Liver (tissue), 9 donors: ENCODE data around the gene LKAAEAR1. TPM values are rescaled to one million over a fixed set of nuclear protein-coding genes. Genes with fewer than 3 reads are reported as not detected.

ENCODE experiments used
- DNase-seq: peaks from one replicate; pipeline ENCODE4 v3.0.0-alpha.2; 2017; ENCODE audit warnings: low spot score
- H3K27ac ChIP-seq, 2 donors: one replicate each; pipeline ENCODE4 v1.7.0; 2013; ENCODE audit warnings: inconsistent platforms in 2 of 2, low read length in 2 of 2, control low read depth in 1 of 2, low read depth in 1 of 2, mild to moderate bottlenecking in 1 of 2
- H3K27me3 ChIP-seq, 4 donors: one replicate each; pipeline versions ENCODE4 v1.6.1 to v1.7.0; 2013; ENCODE audit warnings: low read length in 3 of 4, inconsistent platforms in 1 of 4, mild to moderate bottlenecking in 1 of 4, moderate library complexity in 1 of 4; ENCODE audit not compliant: control insufficient read depth in 4 of 4, insufficient read depth in 4 of 4
- H3K36me3 ChIP-seq, 4 donors: one replicate each; pipeline versions ENCODE4 v1.6.1 to v1.7.0; 2013; ENCODE audit warnings: low read length in 3 of 4, mild to moderate bottlenecking in 3 of 4, low read depth in 1 of 4, moderate library complexity in 1 of 4; ENCODE audit not compliant: control insufficient read depth in 4 of 4, insufficient read depth in 3 of 4
- H3K4me1 ChIP-seq, 4 donors: one replicate each; pipeline versions ENCODE4 v1.6.1 to v1.7.0; 2013; ENCODE audit warnings: low read length in 3 of 4, mild to moderate bottlenecking in 3 of 4, moderate library complexity in 1 of 4; ENCODE audit not compliant: control insufficient read depth in 4 of 4, insufficient read depth in 4 of 4
- H3K4me3 ChIP-seq, 3 donors: one replicate each; pipeline versions ENCODE4 v1.6.1 to v1.7.0; 2013; ENCODE audit warnings: low read length in 3 of 3, control low read depth in 1 of 3, low read depth in 1 of 3, mild to moderate bottlenecking in 1 of 3
- H3K9ac ChIP-seq, 2 donors: one replicate each; pipeline ENCODE4 v1.7.0; 2013; ENCODE audit warnings: low read length in 2 of 2, mild to moderate bottlenecking in 2 of 2, moderate library complexity in 2 of 2, control low read depth in 1 of 2, low read depth in 1 of 2
- H3K9me3 ChIP-seq, 4 donors: one replicate each; pipeline versions ENCODE4 v1.6.1 to v1.7.0; 2013; ENCODE audit warnings: low read length in 3 of 4; ENCODE audit not compliant: control insufficient read depth in 4 of 4
- ATF3 ChIP-seq: IDR thresholded peaks from 2 replicates; pipeline ENCODE4 v1.6.1; 2016; ENCODE audit warnings: antibody characterized with exemption
- CTCF ChIP-seq: fragments of 150-350 bp; IDR thresholded peaks from 2 replicates; pipeline ENCODE4 v1.5.1; 2017; ENCODE audit warnings: improper control_type of control experiment, low read depth, low read length; ENCODE audit not compliant: missing input control
- EGR1 ChIP-seq, 2 donors: IDR thresholded peaks; 2 replicates each; pipeline ENCODE4 v1.6.1; 2016 to 2018; ENCODE audit warnings: antibody characterized with exemption in 2 of 2, low read depth in 2 of 2
- FOXA1 ChIP-seq: IDR thresholded peaks from 2 replicates; pipeline ENCODE4 v1.6.1; 2016; ENCODE audit warnings: antibody characterized with exemption
- GABPA ChIP-seq, 2 donors: IDR thresholded peaks in 1 of 2; conservative IDR thresholded peaks in 1 of 2; 2 replicates each; pipeline ENCODE4 v1.6.1; 2016; ENCODE audit warnings: antibody characterized with exemption in 2 of 2, mild to moderate bottlenecking in 1 of 2, moderate library complexity in 1 of 2
- HNF4A ChIP-seq, 2 donors: conservative IDR thresholded peaks; 2 replicates each; pipeline ENCODE4 v1.6.1; 2016; ENCODE audit warnings: antibody characterized with exemption in 2 of 2, mild to moderate bottlenecking in 2 of 2
- HNF4G ChIP-seq: IDR thresholded peaks from 2 replicates; pipeline ENCODE4 v1.6.1; 2016; ENCODE audit warnings: antibody characterized with exemption
- JUND ChIP-seq, 2 donors: IDR thresholded peaks; 2 replicates each; pipeline ENCODE4 v1.6.1; 2016; ENCODE audit warnings: antibody characterized with exemption in 2 of 2
- MAX ChIP-seq: IDR thresholded peaks from 2 replicates; pipeline ENCODE4 v1.6.1; 2016; ENCODE audit warnings: antibody characterized with exemption
- NR2F2 ChIP-seq: IDR thresholded peaks from 2 replicates; pipeline ENCODE4 v1.6.1; 2016; ENCODE audit warnings: antibody characterized with exemption
- REST ChIP-seq: IDR thresholded peaks from 2 replicates; pipeline ENCODE4 v1.6.1; 2016; ENCODE audit warnings: antibody characterized with exemption, mild to moderate bottlenecking
- RXRA ChIP-seq, 2 donors: IDR thresholded peaks; 2 replicates each; pipeline ENCODE4 v1.6.1; 2017 to 2018; ENCODE audit warnings: antibody characterized with exemption in 2 of 2, mild to moderate bottlenecking in 1 of 2
- SP1 ChIP-seq: IDR thresholded peaks from 2 replicates; pipeline ENCODE4 v1.6.1; 2018; ENCODE audit warnings: antibody characterized with exemption, mild to moderate bottlenecking
- TAF1 ChIP-seq: conservative IDR thresholded peaks from 2 replicates; pipeline ENCODE4 v1.6.1; 2016; ENCODE audit warnings: antibody characterized with exemption, mild to moderate bottlenecking
- YY1 ChIP-seq: IDR thresholded peaks from 2 replicates; pipeline ENCODE4 v1.6.1; 2016; ENCODE audit warnings: antibody characterized with exemption, mild to moderate bottlenecking
- ZBTB33 ChIP-seq: IDR thresholded peaks from 2 replicates; pipeline ENCODE4 v1.6.1; 2016; ENCODE audit warnings: antibody characterized with exemption
- WGBS: extraction: QIAGEN DNeasy Blood & Tissue Kit; methylation state at CpG from one replicate; pipeline ENCODE4 v1.1.7; 2013; 5-methylcytosine and 5-hydroxymethylcytosine counted together
- polyA plus RNA-seq, 2 donors: library from polyadenylated mRNA; stranded (reverse) in 1 of 2; unstranded in 1 of 2; fragments of 200-250 nt in 1 of 2; fragments of >200 nt in 1 of 2; fragmentation: Nextera tagmentation in 1 of 2; extraction: Ambion mirVana in 1 of 2; gene quantifications; one replicate each; pipeline versions ENCODE4 v1.2.1 to v1.2.3, GENCODE V29; 2013 to 2015
- total RNA-seq, 2 donors: library from RNA; depleted of rRNA; stranded (reverse); fragments of >200 nt; gene quantifications; one replicate each; pipeline ENCODE4 v1.2.3, GENCODE V29; 2014
- donor health status: healthy.
- donor health status: healthy.
- donor health status: healthy.
- donor health status: healthy.
- donor health status: healthy.

Gene LKAAEAR1
- total and polyA plus RNA-seq, 4 donors = 0.08 TPM; not detected in 3

GRCh38 chr20:64045346-64046011 lies 38.7 kb downstream of the LKAAEAR1 start:
- WGBS = 48% methylated on average over 11 of the region's 11 CpGs
- H3K36me3 ChIP-seq = no peaks in the 10 kb centered on the region
- no peak overlapping the region for H3K4me3 ChIP-seq
- DNase-seq = no peak
- H3K27ac ChIP-seq = no peak overlapping the region
- H3K27me3 ChIP-seq = peaks cover 0 to 7% (median 3%) of the 10 kb centered on the region in 4 donors
- H3K9me3 ChIP-seq = no peaks in the 10 kb centered on the region
- TF ChIP-seq SP1 (no peak), MAX (no peak), YY1 (no peak), FOXA1 (no peak), TAF1 (no peak), HNF4A (conservative IDR thresholded peaks at IDR 0.05) (no peak), EGR1 (IDR thresholded peaks at IDR 0.05; ENCODE audit: low read depth in 2 of 2) (no peak), CTCF (no peak), HNF4G (no peak), ATF3 (no peak), NR2F2 (no peak), JUND (IDR thresholded peaks at IDR 0.05) (no peak)
- no peak overlapping the region for H3K9ac ChIP-seq
- H3K4me1 ChIP-seq = peaks cover 0 to 15% (median 3%) of the 10 kb centered on the region in 4 donors

- Histone ChIP-seq H3K27ac (no peak overlapping the region), H3K9me3 (no peaks in the 10 kb centered on the region), H3K27me3 (peaks cover 0 to 7% (median 4%) of the 10 kb centered on the region in 4 donors), H3K4me3 (no peak overlapping the region), H3K36me3 (no peaks in the 10 kb centered on the region), H3K4me1 (peaks cover 0 to 15% (median 4%) of the 10 kb centered on the region in 4 donors), H3K9ac (no peak overlapping the region)
- 68% methylated on average over 14 of the region's 14 CpGs for WGBS
- TF ChIP-seq HNF4A (conservative IDR thresholded peaks at IDR 0.05) (no peak), TAF1 (no peak), ZBTB33 (no peak), REST (no peak), RXRA (IDR thresholded peaks at IDR 0.05) (no peak), MAX (no peak), JUND (IDR thresholded peaks at IDR 0.05) (no peak), YY1 (no peak), FOXA1 (no peak), CTCF (no peak), NR2F2 (no peak), SP1 (no peak), GABPA (IDR thresholded peaks at IDR 0.05 in 1 of 2, conservative IDR thresholded peaks at IDR 0.05 in 1 of 2) (no peak), EGR1 (IDR thresholded peaks at IDR 0.05; ENCODE audit: low read depth in 2 of 2) (no peak)
- no peak for DNase-seq
Measured at GRCh38 chr20:64044484-64045247, 39.5 kb downstream of the LKAAEAR1 start.
